MM.1S (cell line): ENCODE data around the gene BOC.

Experiments used
- DNase-seq: peaks from one replicate; pipeline ENCODE4 v3.0.0-alpha.2; 2015
- H2AFZ ChIP-seq: fragments of 300-600 bp; sonication (generic); 2 replicates; pipeline ENCODE4 v1.6.0; 2016; ENCODE audit warnings: antibody characterized with exemption, low read length
- H3F3A ChIP-seq: fragments of 300-600 bp; sonication (generic); 2 replicates; pipeline ENCODE4 v1.6.1; 2016; ENCODE audit warnings: mild to moderate bottlenecking, antibody characterized with exemption, low read length, moderate library complexity, mixed read lengths; ENCODE audit not compliant: insufficient read depth
- H3K27ac ChIP-seq: fragments of 300-600 bp; sonication (generic); 2 replicates; pipeline ENCODE4 v1.5.1; 2016; ENCODE audit warnings: mild to moderate bottlenecking, low read length
- H3K27me3 ChIP-seq: fragments of 300-600 bp; sonication (generic); replicated peaks from 2 replicates; pipeline ENCODE4 v1.6.0; 2016; ENCODE audit warnings: low read length; ENCODE audit not compliant: insufficient read depth
- H3K36me3 ChIP-seq: fragments of 300-600 bp; sonication (generic); replicated peaks from 2 replicates; pipeline ENCODE4 v1.6.1; 2016; ENCODE audit warnings: mild to moderate bottlenecking, low read length, mixed read lengths; ENCODE audit not compliant: insufficient read depth
- H3K4me1 ChIP-seq: fragments of 300-600 bp; sonication (generic); 2 replicates; pipeline ENCODE4 v1.6.1; 2016; ENCODE audit warnings: low read length, mixed read lengths
- H3K4me2 ChIP-seq: fragments of 300-600 bp; sonication (generic); 2 replicates; pipeline ENCODE4 v1.6.0; 2016; ENCODE audit warnings: low read depth, low read length
- H3K4me3 ChIP-seq: fragments of 300-600 bp; sonication (generic); 2 replicates; pipeline ENCODE4 v1.5.1; 2016; ENCODE audit warnings: low read length, mixed read lengths
- H3K79me2 ChIP-seq: fragments of 300-600 bp; sonication (generic); 2 replicates; pipeline ENCODE4 v1.6.1; 2016; ENCODE audit warnings: mixed run types, low read length, mixed read lengths
- H3K9ac ChIP-seq: fragments of 300-600 bp; sonication (generic); 2 replicates; pipeline ENCODE4 v1.6.1; 2016; ENCODE audit warnings: low read length, mixed read lengths
- H3K9me2 ChIP-seq: fragments of 300-600 bp; sonication (generic); replicated peaks from 2 replicates; pipeline ENCODE4 v1.6.1; 2016; ENCODE audit warnings: mild to moderate bottlenecking, low read length, mixed read lengths; ENCODE audit not compliant: insufficient read depth
- H3K9me3 ChIP-seq: fragments of 300-600 bp; sonication (generic); replicated peaks from 2 replicates; pipeline ENCODE4 v1.6.1; 2016; ENCODE audit warnings: mild to moderate bottlenecking, low read length, mixed read lengths; ENCODE audit not compliant: insufficient read depth
- H4K20me1 ChIP-seq: fragments of 300-600 bp; sonication (generic); 2 replicates; pipeline ENCODE4 v1.6.1; 2016; ENCODE audit warnings: mild to moderate bottlenecking, low read length, moderate library complexity, mixed read lengths; ENCODE audit not compliant: insufficient read depth
- EZH2 ChIP-seq: fragments of 300-600 bp; sonication (generic); optimal IDR thresholded peaks from 2 replicates; pipeline ENCODE3; 2017; ENCODE audit warnings: low read depth, mild to moderate bottlenecking, antibody characterized with exemption, low read length, mixed read lengths
- EZH2phosphoT487 ChIP-seq: fragments of 300-600 bp; sonication (generic); IDR thresholded peaks from 2 replicates; pipeline ENCODE4 v1.6.1; 2018; ENCODE audit warnings: antibody characterized with exemption, low read length
- TF ChIP-seq, protein P1 (sequence below): fragments of 300-600 bp; sonication (generic); IDR thresholded peaks from 2 replicates; pipeline ENCODE4 v1.5.1; 2016; ENCODE audit warnings: antibody characterized with exemption, low read length, mixed read lengths

Gene BOC

DNA sequence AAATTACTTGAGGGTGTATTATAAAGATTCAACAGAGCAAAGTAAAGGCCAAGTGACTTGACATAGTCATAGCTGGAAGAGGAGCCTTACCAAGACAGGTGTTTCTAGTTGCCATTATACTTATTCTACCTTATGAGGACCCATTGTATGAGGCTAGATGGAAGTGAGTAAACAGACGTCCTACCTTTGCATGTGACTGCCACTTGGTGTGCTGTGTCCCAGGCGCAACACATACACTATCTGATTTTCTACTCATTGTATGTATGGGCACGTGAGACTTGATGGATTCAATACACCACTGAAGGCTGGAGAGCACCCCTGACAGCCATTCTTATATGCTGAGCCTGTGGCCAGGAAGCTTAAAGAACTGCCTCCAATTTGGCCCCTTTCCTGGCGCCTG lies 40.5 kb downstream of the BOC start:
- no peak overlapping the region for H3K4me3 ChIP-seq
- no peaks in the 10 kb centered on the region for H3K36me3 ChIP-seq
- H3K9me2 ChIP-seq = no peaks in the 10 kb centered on the region
- DNase-seq = no peak
- H3K4me2 ChIP-seq = no peak overlapping the region
- no peak overlapping the region for H2AFZ ChIP-seq
- H3K4me1 ChIP-seq = no peaks in the 10 kb centered on the region
- no peak overlapping the region for H3K9ac ChIP-seq
- H3K27me3 ChIP-seq = no peaks in the 10 kb centered on the region
- no peaks in the 10 kb centered on the region for H3F3A ChIP-seq
- H3K27ac ChIP-seq = no peak overlapping the region
- H3K9me3 ChIP-seq = no peaks in the 10 kb centered on the region
- no peaks in the 10 kb centered on the region for H3K79me2 ChIP-seq
- TF ChIP-seq, protein P1, sequence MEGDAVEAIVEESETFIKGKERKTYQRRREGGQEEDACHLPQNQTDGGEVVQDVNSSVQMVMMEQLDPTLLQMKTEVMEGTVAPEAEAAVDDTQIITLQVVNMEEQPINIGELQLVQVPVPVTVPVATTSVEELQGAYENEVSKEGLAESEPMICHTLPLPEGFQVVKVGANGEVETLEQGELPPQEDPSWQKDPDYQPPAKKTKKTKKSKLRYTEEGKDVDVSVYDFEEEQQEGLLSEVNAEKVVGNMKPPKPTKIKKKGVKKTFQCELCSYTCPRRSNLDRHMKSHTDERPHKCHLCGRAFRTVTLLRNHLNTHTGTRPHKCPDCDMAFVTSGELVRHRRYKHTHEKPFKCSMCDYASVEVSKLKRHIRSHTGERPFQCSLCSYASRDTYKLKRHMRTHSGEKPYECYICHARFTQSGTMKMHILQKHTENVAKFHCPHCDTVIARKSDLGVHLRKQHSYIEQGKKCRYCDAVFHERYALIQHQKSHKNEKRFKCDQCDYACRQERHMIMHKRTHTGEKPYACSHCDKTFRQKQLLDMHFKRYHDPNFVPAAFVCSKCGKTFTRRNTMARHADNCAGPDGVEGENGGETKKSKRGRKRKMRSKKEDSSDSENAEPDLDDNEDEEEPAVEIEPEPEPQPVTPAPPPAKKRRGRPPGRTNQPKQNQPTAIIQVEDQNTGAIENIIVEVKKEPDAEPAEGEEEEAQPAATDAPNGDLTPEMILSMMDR = no peak
- TF ChIP-seq EZH2 = no peak
- TF ChIP-seq EZH2phosphoT487 = no peak
- H4K20me1 ChIP-seq = no peaks in the 10 kb centered on the region

DNA sequence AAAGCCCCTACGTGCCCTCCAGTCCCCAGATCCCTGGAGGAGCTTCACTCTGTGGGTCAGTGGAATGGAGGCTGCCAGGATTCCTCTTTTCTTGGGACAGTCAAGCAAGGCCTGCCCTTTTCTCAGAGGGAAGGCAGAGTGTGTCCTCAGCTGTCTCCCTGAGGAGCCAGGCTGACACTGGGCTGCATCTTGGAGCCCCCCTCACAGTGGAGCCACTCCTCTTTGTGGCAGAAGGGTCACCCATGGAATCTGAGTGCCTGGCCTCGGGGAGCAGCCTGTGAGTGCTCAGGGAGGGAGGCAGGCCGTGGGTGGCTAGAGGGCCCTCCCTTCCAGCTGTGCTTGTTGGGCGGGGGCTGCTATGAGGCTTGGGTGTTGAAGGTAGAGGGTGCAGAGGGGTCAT lies 41.2 kb downstream of the BOC start:
- Histone ChIP-seq H3K36me3 (no peaks in the 10 kb centered on the region), H3K9me3 (no peaks in the 10 kb centered on the region), H3K27me3 (no peaks in the 10 kb centered on the region), H3K9ac (no peak overlapping the region), H2AFZ (no peak overlapping the region), H3K9me2 (no peaks in the 10 kb centered on the region), H4K20me1 (no peaks in the 10 kb centered on the region), H3K4me1 (no peaks in the 10 kb centered on the region), H3K4me3 (no peak overlapping the region), H3K4me2 (no peak overlapping the region), H3F3A (no peaks in the 10 kb centered on the region), H3K79me2 (no peaks in the 10 kb centered on the region), H3K27ac (no peak overlapping the region)
- DNase-seq = no peak
- TF ChIP-seq EZH2phosphoT487 = no peak
- TF ChIP-seq, protein P1 = no peak
- TF ChIP-seq EZH2 = no peak

DNA sequence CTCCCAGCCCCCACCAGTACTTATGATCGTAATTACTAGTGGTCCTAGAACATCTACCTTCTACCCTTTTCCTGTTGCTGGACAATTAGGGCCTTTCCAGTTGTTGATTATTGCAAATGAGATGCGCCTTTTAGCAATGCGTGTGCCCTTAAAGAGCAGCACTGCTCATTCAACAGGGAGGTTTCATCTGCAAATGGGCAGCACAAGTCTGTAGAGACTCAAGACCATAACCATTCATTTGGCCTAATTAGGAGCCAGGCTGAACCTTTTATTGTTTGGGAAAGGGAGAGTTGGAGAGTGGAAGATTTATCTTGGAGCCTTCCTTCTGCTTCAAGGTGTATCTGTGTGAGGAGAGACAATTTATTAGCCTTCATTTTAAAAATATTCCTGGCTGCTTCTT lies 42.3 kb downstream of the BOC start:
- H3F3A ChIP-seq = no peaks in the 10 kb centered on the region
- H3K9me2 ChIP-seq = no peaks in the 10 kb centered on the region
- no peak overlapping the region for H3K4me3 ChIP-seq
- no peaks in the 10 kb centered on the region for H3K79me2 ChIP-seq
- H3K9ac ChIP-seq = no peak overlapping the region
- H4K20me1 ChIP-seq = no peaks in the 10 kb centered on the region
- H3K27me3 ChIP-seq = no peaks in the 10 kb centered on the region
- TF ChIP-seq EZH2phosphoT487 = no peak
- TF ChIP-seq EZH2 = no peak
- TF ChIP-seq, protein P1 = no peak
- H3K4me2 ChIP-seq = no peak overlapping the region
- no peak overlapping the region for H3K27ac ChIP-seq
- H3K4me1 ChIP-seq = no peaks in the 10 kb centered on the region
- DNase-seq = no peak
- no peaks in the 10 kb centered on the region for H3K9me3 ChIP-seq
- H3K36me3 ChIP-seq = no peaks in the 10 kb centered on the region
- no peak overlapping the region for H2AFZ ChIP-seq
